RPMI8226 (cell line): ENCODE results near the gene CDC42EP5.

ENCODE experiments used
- DNase-seq: peaks from one replicate; pipeline ENCODE4 v3.0.0-alpha.2; 2015

Gene CDC42EP5

GRCh38 chr19:54424201-54424600 lies 48.9 kb downstream of the CDC42EP5 start:
- no peak for DNase-seq

DNA sequence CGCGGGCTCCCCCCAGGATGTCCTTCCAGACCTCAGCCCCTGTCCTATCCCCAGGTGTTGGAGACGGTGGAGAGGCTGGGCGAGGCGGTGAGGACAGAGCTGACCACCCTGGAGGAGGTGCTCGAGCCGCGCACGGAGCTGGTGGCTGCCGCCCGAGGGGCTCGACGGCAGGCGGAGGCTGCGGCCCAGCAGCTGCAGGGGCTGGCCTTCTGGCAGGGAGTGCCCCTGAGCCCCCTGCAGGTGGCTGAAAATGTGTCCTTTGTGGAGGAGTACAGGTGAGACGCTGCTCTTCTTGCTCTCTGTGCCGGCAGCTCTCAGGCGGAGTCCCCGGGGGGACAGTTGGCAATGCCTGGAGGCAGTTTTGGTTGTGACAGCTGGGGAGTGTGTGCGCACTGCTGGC lies 51.0 kb downstream of the CDC42EP5 start:
- no peak for DNase-seq

- no peak for DNase-seq
Measured at GRCh38 chr19:54421521-54421920, 51.6 kb downstream of the CDC42EP5 start.

DNA sequence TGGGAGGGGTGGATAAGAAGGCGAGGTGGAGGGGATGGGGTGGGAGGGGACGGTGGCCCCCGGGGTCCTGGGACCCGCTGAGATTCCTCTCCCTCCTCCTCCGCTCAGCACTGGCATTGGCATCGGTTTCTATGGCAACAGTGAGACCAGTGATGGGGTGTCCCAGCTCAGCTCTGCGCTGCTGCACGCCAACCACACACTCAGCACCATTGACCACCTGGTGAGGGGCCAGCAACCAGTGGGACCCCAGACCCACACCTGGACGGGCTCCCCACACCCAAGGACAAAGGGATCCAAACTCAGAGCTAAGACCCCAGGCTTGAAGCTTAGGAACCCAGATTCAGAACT lies 52.0 kb downstream of the CDC42EP5 start:
- no peak for DNase-seq

DNA sequence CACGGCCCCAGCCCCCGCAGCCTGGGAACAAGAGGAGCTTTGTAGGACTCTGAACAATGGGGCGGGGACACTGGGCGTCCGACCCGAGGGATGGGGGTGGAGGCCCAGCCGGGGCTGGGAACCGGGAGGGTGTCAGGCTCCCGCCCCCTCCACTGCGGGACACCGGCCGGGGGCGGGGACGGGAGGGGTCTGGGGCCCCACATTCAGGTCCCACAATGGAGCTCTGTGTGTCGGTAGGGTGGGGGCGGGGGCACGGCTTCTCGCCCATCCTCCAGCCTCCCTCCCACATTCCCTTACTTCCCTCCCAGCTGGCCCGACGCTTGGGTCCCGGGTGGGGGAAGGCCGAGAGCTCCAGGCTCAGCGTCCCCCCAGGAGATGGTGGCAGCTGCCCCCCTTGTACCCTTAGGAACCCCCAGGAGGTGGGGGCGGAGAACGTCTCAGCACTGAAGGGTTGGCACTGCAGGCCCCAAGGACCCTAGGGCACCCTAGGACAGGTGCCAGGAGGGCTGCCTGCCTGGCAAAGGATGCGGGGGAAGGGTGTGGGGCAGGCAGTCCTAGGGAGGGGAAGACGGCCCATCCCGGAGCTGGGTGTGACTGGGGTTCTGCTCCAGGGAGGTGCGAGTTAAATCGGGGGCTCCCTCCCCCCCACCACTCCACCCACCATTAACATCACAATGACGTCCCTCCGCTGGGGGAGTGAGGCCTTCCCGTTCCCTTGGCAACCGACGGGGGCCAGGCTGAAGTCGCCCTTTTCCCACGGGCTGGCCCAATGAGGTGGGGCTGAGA lies 52.5 kb downstream of the CDC42EP5 start:
- DNase-seq: no peak

DNA sequence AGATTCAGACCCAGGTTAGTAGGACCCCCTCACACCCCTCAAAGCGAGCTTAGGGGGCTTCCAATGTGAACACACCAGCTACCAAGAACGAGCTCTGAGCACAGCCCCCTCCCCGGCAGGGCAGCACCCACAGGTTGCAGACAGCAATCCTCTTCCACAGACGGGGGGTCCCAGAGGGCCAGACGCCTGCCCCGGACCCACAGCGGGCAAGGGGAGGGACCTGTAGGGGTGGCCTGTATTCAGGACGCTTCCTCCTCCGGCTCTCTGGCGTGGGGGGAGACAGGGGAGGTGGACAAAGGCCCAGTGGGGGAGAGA lies 53.1 kb downstream of the CDC42EP5 start:
- no peak for DNase-seq

- DNase-seq: no peak
Measured at GRCh38 chr19:54418930-54419800, 53.9 kb downstream of the CDC42EP5 start.

DNA sequence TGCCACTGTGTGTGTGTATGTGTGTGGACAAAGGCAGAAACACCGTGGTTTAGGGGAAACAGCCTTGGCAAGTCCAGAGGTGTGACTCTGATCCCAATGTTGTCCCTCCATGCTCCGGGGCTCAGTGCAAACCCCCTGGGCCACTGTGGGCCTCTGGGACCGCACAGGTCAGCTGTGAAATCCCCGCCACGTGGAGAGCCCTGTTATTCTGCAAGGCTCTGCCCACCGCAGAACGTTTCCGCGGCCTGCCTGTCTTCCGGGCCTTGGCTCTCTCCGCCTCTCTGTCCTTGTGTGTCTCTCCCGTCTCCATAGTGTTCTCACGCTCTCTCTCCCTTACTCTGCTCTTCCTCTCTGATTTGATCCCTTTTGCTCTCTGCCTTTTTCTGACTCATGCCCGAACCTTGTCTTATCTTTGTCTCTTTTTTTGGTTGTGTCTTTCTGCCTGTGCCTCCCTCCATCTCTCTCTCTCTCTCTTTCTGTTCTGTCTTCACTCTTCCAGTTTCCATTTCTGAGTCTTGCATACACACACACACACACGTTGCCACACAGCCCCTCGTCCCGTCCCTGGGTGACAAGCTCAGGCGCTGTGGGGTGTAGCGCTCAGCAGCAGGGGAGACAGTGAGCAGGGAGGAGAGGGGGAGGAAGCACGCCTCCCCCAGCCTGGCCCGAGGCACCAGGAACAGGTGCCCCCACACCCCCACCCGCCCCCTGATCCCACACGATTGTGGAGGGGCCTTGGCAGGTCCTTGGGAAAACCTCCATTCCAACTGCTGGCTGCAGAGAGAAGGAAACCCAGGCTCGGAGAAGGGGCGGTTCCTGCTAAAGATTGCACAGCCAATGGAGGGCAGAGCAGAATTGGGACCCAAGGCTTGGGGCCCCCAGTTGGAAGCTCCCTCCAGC lies 54.8 kb downstream of the CDC42EP5 start:
- DNase-seq: no peak

GRCh38 chr19:54416695-54417491 lies 56.2 kb downstream of the CDC42EP5 start:
- DNase-seq: no peak

- DNase-seq: no peak
Measured at GRCh38 chr19:54415901-54416673, 57.0 kb downstream of the CDC42EP5 start.

GRCh38 chr19:54415208-54415900 lies 57.7 kb downstream of the CDC42EP5 start, which contains the start of gene TTYH1:
Gene TTYH1, plus strand, starts transcription at chr19:54415464. Its CDS starts 89 bp downstream, at chr19:54415553.
- DNase-seq: peak; percentile 52
